Esophagus squamous epithelium (tissue), 4 donors: ENCODE results near the gene COL4A2.

Source experiments
- POLR2A ChIP-seq, 4 donors: fragments of 450-650 bp; IDR thresholded peaks; one replicate each; pipeline ENCODE4 v1.6.1; 2017; ENCODE audit warnings: antibody characterized with exemption in 4 of 4, mild to moderate bottlenecking in 4 of 4, moderate library complexity in 3 of 4
- TF ChIP-seq, protein P1 (sequence below), 6 experiments: fragments of 450-650 bp in 4 of 6; fragments of 200-600 bp in 2 of 6; sonication (generic) in 2 of 6; IDR thresholded peaks; one replicate each; pipeline ENCODE4 v1.5.1; 2016 to 2019; ENCODE audit warnings: antibody characterized with exemption in 6 of 6, mild to moderate bottlenecking in 4 of 6, moderate library complexity in 4 of 6

DNA sequence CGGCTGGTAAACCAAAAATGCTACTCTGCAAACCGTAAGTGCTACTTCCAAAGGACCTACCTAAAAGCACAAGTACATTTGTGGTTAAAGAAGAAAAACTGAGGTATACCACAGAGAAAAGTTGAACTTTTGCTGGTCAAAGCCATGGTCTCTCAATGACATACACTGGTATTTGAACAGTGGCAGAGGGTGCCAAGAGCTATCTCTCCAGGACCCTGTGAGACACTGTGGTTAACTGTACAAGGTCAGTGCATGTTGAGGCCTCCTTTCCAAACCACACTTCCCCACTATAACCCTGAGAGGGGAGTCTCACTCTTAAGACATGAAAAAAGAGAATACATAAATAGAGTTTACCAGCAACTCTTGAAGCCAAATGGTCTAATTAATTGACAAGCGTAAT, 49.7 kb upstream of the COL4A2 start:
- TF ChIP-seq, protein P1, sequence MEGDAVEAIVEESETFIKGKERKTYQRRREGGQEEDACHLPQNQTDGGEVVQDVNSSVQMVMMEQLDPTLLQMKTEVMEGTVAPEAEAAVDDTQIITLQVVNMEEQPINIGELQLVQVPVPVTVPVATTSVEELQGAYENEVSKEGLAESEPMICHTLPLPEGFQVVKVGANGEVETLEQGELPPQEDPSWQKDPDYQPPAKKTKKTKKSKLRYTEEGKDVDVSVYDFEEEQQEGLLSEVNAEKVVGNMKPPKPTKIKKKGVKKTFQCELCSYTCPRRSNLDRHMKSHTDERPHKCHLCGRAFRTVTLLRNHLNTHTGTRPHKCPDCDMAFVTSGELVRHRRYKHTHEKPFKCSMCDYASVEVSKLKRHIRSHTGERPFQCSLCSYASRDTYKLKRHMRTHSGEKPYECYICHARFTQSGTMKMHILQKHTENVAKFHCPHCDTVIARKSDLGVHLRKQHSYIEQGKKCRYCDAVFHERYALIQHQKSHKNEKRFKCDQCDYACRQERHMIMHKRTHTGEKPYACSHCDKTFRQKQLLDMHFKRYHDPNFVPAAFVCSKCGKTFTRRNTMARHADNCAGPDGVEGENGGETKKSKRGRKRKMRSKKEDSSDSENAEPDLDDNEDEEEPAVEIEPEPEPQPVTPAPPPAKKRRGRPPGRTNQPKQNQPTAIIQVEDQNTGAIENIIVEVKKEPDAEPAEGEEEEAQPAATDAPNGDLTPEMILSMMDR (IDR thresholded peaks at IDR 0.05): no peak
- TF ChIP-seq POLR2A (IDR thresholded peaks at IDR 0.05): no peak
